PFSK-1 (cell line): ENCODE results near the gene CNTNAP2.

ENCODE experiments used
- POLR2AphosphoS5 ChIP-seq: IDR thresholded peaks from 2 replicates; pipeline ENCODE4 v1.6.1; 2012; ENCODE audit warnings: low read depth, mild to moderate bottlenecking, control low read depth, low read length, moderate library complexity
- REST ChIP-seq, 2 experiments: IDR thresholded peaks; 2 replicates each; pipeline versions ENCODE4 v1.6.1 to v1.8.0; 2011 to 2012; ENCODE audit warnings: low read depth in 2 of 2, low read length in 2 of 2, control low read depth in 1 of 2, inconsistent platforms in 1 of 2, mild to moderate bottlenecking in 1 of 2, moderate library complexity in 1 of 2; ENCODE audit not compliant: insufficient read depth in 1 of 2
- SIN3A ChIP-seq: IDR thresholded peaks from 2 replicates; pipeline ENCODE4 v1.6.1; 2012; ENCODE audit warnings: mild to moderate bottlenecking, low read length, moderate library complexity, borderline replicate concordance; ENCODE audit not compliant: insufficient read depth
- TAF1 ChIP-seq: IDR thresholded peaks from 2 replicates; pipeline ENCODE4 v1.6.1; 2012; ENCODE audit warnings: low read length, control low read depth, borderline replicate concordance; ENCODE audit not compliant: insufficient read depth

GRCh38 chr7:146902728-146903127 is 786.1 kb downstream of the CNTNAP2 start:
- TF ChIP-seq TAF1 (no peak), SIN3A (no peak), REST (IDR thresholded peaks at IDR 0.05; ENCODE audit: insufficient read depth in 1 of 2, low read depth in 2 of 2, low read length in 2 of 2) (no peak), POLR2AphosphoS5 (no peak)
